NCI-H2227 treated with DMSO at 0.1 percent for 48 hours (cell line): ENCODE data around the gene KIAA0232.
"Not testable (repeated sequence)": the region's sequence is repeated elsewhere in the genome, so short reads cannot be mapped to it uniquely, and the experiment has no call there.

Source experiments
- DNase-seq: peaks from one replicate; lab custom pipeline; 2025; lab: John Stamatoyannopoulos, UW

Gene KIAA0232

DNA sequence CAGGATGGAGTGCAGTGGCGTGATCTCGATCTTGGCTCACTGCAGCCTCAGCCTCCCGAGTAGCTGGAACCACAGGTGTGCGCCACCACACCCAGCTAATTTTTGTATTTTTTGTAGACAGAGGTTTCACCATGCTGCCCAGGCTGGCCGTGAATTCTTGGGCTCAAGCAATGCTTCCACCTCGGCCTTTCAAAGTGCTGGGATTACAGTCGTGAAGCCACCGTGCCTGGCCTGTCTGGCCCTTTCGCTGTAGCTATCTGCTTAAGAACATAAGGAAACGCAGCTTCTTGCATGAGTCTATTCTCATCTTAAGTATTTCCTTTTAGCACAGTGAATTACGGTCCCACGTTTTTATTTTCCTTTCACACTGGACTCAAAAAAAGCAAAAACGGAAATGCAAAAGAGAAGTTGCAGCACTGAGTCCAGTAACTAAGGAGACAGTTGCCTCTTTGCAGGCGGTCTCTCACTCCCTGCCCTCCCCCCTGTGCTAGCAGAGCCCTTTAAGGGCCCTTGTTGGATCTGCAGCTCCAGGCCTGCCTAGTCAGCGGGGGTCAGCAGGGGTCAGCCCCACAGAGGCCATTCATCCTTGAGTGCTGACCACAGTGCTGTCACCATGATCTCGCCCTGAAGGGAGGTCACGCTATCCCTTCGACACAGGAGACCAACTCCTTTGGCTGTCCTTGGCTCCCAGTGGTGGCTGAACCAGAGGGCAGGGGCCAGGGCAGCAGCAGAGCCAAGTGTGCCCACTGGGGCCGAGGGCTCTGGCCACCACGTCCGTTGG is 105.3 kb downstream of the KIAA0232 start:
- no peak for DNase-seq

DNA sequence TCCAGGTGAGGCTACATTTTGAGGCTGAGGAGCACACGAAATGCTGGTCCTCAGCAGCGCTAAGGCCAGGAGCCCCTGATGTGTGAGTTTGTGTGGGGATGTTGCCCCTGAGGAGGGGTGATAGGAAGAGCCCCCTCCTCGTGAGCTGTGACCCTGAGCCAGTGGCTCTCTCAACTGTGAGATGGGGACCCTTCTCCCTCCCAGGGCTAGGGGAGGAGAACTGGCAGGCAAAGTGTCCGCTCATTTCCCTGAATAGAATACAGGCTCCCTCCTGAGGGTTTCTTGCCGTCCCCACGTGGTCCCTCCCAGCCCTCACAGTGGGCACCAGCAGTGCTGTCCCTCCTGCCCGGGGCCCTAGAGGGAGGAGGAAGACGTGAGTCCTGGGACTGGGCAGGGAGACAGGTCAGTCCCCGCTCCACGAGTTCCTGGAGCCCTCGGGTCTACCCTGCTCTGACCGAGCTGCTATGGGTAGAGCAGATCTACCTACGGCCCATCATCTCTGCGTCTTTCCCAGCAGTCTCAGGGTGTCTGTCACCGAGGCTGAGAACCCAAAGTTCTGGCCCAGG is 106.1 kb downstream of the KIAA0232 start:
- no peak for DNase-seq

DNA sequence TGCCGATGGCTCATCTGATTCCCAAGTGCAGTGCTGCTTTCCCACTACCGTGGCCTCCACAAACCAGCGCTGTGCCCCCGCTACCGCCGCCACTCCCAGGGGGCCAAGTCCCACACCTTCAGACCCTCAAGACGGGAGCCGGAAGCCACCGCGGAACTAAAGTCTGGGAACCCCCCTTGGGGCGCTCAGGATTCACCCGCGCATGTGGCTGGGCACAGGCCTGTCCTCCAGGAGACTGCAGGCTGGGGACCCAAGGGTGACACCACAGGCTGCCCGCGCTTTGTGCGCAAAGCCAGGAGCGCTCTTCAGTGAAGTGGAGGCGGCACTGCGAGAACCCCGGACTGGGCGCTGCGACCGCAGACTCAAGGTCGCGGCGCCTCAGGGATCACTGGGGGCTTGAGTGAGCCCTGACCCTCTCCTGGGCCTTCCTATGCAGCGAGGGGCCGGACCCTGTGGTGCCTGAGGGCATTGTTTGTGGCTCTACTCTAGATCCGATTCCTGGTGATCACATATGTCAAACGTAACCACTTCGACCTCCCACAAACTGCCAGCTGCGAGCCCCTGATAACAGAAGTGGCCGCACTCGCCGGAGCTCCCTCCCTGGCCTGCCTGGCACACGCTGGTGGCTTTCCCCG is 106.7 kb downstream of the KIAA0232 start:
- DNase-seq: no peak

DNA sequence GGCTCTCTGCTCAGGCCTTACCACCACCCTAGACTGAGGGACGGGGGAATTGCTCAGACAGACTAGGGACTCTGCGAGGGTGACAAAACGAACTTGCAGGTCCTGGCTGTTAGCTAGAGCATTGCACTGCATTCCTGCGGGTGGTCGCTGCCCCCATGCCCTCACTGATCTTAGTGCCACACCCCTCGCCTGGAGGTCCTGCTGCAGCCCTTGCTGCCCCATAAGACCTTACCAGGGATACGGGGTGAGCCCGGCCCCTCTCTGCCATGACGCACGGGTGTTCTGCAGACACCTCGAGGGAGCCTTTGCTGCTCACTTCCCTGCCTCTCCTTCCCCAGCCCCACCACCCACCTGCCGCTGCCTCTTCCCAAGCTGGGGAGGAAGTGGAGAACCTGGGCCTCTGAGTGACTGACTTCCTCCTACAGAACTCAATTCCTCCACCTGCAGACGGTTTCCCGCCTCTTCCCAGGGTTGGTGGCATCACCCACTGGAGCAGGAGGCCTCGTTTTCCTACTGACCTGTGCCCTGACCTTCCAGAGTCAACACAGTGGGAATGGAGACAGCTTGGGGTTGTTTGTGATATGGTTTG is 107.3 kb downstream of the KIAA0232 start:
- no peak for DNase-seq

DNA sequence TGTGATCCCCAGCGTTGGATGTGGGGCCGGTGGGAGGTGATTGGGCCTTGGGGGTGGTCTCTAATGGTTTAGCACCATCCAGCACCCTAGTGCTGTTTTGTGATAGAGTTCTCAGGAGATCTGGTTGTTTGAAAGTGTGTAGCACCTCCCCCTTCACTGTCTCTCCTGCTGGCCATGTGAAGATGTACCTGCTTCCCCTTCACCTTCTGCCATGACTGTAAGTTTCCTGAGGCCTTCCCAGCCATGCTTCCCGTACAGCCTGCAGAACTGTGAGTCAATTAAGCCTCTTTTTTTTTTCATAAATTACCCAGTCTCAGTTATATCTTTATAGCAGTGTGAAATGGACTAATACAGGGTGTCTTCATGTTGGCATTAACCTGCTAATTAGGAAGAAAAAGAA is 107.8 kb downstream of the KIAA0232 start:
- no peak for DNase-seq

DNA sequence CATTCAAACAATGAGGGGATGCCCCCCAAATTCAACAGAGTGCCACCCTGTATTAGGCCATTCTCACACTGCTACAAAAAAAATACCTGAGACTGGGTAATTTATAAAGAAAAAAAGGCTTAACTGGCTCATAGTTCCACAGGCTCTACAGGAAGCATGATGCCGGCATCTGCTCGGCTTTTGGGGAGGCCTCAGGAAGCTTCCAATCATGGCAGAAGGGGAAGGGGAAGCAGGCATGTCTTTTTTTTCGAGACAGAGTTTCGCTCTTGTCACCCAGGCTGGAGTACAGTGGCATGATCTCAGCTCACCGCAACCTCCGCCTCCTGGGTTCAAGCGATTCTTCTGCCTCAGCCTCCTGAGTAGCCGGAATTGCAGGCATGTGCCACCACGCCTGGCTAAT is 108.4 kb downstream of the KIAA0232 start:
- not testable (repeated sequence) for DNase-seq

DNA sequence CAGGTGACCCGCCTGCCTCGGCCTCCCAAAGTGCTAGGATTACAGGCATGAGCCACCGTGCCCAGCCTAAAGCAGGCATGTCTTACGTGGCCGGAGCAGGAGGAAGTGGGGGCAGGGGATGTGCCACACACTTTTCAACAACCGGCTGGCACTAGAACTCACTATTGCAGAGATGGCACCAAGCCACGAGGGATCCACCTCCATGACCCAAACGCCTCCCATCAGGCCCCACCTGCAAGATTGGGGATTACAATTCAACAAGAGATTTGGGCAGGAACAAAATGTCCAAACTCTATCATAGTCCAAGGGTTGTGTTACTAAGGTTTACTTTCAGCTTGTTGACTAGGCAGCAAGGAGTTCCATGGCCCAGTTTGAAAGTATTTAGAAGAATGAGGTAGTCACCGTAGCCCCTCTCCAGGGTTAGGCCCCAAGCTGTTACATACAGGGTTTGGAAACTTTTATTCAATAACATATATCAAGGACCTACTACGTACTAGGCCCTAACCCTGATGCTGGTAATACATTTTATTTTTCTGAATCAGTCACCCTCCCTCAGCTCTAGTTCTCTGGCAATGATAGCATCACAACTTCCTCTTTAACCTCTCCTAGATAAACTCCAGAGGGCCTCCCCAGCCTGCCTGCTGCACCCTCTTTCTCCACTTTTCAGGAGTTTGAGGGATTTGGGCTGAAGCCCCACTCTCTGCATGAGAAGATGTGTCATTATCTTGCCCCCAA is 109.1 kb downstream of the KIAA0232 start:
- DNase-seq: no peak

DNA sequence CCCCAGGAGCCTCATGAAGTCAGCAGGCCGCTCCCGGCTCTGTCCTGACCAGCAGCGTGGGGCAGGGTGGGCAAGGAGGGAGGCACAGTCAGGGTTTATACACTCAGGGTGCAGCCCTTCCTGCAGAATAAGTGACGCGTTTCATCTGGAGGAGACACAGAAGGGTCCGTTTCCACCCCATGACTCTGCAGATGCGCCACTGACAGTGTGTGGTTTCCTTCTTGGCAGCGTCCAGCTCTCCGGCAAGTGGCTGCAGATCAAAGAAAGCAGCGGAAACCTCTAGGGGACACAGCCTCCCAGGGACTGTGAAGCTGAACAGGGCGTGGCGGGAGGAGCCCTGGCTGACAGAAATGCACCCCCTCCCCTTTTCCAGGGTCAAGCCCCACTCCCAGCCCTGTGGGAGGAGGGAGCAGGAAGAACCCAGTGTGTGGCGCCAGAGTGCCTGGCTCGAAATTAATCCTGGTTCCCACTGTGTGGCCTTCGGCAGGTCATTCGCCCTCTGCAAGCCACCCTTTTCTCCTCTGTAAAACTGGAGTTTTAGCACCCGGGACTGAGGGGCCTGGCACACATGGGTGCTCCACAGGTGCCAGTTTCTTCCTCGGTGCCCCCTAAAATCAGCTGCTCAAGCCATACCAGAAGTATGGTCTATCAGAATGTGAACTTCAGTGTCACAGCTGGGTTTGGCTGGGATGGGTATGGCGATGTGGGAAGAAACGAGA is 109.8 kb downstream of the KIAA0232 start:
- peak; percentile 10 for DNase-seq

DNA sequence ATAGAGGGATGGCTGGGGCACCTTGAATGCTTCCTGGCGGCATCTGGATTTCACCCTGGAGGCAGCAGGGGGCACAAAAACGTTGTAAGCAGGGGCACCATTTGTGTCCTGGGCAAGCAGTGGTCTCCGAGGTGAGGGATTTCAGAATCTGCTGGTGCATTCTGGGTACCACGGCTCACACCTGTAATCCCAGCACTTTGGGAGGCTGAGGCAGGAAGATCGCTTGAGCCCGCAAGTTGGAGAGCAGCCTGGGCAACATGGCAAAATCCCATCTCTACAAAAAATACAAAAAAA is 110.3 kb downstream of the KIAA0232 start:
- DNase-seq: no peak

DNA sequence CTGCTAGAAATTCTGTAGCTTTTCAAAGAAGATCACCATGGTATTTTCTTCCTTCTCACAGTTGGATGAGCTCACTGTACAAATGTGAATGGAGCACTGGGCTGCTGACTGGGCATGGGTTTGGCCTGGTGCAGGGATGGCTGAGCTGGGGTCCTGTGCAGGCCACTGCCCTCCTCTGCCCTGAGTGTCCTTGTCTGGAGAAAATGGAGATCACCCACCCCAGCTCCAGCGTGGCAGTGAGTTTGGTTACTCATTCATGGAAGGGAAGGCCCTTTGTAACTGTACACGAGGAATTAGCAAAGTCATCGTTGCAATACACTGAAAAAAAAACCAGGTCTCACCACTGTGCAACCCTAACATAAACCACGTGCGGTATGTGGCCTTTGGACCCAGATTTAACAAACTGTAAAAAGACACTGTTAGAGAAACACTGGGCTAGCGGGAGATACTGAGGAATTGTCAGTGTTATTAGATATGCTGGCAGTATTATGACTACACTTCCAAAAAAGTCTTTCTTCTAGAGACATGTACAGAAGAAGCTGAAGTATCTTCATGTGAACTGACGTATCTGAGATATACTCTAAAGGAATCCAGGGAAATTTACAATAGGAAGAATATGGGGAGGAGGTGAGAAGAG is 111.0 kb downstream of the KIAA0232 start:
- no peak for DNase-seq

DNA sequence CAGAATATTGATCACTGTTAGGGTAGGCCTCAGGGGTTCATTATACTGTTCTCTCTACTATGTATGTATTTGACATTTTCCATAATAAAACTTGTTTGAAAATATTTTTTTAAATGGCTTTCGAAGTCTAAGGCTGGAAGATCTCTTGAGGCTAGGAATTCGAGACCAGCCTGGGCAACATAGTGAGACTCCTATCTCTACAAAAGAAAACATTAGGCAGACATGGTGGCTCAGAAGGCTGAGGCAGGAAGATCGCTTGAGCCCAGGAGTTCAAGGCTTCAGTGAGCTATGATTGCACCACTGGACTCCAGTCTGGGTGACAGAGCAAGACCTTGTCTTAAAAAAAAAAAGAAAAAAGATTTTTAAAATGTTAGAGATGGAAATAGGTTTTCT is 111.6 kb downstream of the KIAA0232 start:
- DNase-seq: no peak

DNA sequence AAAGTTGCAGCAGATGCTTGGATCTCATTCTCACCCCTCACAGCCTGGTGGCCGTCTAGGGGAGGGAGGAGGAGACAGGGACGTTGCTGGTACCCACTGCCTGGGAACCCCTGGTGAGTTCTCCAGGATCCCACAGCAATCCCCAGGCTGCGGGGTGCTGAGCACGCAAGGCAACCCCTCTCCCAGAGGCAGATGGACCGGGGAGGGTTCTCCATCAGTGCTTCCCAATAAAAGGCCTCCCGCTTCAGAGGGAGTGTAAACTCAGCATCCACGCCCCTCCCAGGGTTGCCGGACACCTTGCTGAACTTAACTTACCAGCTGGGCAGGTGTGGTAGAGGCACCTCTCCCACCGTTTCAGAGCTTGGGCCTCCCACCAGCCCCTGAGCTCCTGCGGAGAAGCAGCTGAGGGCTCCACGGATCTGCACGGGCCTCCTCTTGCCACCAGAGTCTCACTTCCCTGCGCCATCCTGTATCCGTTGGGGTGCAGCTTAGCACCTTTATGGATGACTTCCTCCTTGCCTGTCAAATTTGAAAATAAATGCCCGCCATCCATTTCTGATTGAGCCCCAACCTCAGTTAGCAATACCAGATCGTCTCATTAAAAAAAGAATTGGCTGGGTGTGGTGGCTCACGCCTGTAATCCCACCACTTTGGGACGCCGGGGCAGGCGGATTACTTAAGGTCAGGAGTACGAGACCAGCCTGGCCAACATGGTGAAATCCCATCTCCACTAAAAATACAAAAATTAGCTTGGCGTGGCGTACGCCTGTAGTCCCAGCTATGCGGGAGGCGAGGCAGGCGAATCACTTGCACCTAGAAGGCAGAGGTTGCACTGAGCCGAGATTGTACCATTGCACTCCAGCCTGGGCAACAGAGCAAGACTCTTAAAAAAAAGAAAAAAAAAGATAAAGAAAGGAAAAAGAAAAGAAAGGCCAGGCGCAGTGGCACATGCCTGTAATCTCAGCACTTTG is 112.3 kb downstream of the KIAA0232 start:
- no peak for DNase-seq

DNA sequence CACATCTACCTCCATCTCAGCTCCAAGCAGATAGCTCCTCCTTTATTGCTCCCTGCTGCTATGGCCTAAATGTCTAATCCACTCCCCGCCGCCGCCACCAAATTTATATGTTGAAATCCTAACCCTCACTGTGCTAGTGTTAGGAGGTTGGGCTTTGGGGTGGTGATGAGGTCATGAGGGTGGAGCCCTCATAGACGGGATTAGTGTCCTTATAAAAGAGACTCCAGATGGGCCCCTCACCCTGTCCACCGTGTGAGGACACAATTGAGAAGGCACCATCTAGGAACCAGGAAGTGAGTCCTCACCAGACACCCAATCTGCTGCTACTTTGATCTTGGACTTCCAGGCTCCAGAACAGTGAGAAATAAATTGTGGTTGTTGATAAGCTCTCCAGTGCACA is 113.5 kb downstream of the KIAA0232 start:
- no peak for DNase-seq

DNA sequence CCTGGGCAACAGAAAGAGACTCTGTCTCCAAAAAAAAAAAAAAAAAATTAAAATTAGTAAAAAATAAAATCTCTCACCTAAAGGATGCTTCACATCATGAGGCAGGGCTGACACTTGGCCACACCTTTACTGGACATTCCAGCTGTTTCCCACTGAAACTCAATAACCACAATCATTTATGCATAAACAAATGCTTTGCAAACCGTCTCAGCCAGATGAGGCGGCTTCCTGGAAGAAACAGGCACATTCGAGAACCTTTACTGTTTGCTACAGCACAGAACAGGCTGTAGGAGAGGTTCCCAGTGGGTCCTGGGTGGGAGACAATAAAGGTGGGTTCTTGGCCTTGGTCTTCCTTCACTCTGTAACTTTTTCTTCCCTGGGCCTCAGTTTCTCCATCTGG is 116.2 kb downstream of the KIAA0232 start:
- no peak for DNase-seq

DNA sequence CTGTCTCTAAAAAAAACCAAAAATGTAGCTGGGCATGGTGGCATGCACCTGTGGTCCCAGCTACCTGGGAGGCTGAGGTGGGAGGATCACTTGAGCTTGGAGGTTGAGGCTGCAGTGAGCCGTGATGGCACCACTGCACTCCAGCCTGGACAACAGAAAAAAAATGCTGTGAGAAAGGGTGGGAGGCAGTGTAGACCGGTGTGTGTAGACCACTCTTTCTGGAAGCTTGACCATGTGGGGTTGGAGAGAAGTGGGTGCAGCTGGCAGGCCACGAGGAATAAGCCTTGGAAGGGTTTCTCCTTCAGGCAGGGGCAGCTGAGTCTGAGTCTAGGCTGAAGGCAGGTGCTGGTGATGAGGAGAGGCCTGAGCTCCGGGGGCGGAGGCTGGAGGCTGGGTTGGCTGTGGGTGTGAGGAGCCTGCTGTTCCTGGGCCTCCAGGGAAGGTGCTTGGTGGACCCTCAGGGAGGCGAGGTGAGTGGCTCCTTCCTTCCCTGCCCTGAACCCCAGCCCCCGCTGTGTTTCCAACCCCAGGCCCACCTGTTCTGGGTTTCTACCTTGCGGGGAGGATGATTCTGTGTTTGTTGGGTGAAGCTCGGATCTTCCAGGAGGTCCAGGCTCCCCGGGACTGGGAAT is 117.8 kb downstream of the KIAA0232 start:
- no peak for DNase-seq

DNA sequence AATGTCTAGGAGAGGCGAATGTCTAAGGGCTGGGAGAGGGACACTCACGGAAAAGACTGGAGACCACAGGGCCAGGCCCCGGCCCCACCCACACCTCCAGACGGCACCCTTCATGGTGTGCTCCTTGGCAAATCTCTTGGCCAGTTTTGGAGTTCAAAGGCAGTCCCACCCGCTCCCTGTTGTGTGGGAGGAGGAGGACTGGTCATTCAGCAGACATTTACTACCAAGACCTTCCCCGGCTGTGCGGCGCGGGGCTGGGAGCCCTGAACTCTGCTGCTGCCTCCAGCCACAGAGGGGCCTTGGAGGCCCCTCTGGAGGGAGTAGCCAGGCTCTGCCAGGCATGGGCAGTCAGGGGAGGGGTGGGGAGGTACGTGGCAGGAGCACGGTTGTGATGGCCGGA is 118.4 kb downstream of the KIAA0232 start:
- DNase-seq: no peak

DNA sequence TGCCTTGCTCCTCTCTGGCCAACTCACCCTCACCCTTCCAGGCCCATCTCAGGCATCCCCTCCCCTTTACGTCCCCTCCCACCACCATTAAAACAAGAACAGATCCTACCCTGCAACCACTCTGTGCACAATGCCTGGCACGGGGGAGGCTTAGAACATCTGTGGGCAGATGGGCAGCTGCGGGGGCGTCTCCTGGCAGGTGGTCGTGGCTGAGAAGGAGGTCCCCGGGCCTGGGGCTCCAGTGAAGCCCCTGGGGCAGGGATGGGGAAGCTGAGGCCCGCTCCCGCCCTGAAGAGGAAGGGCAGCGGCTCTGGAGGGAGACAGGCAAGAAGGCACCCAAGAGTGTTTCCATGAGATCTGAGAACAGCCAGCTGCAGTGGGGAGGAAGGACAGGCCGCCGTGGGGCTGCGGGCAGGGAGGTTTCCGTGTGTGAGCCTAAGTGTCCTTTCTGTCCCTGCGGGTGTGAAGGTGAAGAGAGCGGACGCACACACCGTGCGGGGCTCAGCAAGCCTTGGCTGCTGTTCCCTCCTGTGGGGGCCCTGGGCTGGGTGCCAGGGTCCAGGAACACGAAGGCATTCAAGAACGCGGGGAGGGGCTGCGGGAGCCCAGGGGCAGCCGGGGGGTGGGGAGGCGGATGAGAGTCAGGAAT is 119.3 kb downstream of the KIAA0232 start:
- no peak for DNase-seq

DNA sequence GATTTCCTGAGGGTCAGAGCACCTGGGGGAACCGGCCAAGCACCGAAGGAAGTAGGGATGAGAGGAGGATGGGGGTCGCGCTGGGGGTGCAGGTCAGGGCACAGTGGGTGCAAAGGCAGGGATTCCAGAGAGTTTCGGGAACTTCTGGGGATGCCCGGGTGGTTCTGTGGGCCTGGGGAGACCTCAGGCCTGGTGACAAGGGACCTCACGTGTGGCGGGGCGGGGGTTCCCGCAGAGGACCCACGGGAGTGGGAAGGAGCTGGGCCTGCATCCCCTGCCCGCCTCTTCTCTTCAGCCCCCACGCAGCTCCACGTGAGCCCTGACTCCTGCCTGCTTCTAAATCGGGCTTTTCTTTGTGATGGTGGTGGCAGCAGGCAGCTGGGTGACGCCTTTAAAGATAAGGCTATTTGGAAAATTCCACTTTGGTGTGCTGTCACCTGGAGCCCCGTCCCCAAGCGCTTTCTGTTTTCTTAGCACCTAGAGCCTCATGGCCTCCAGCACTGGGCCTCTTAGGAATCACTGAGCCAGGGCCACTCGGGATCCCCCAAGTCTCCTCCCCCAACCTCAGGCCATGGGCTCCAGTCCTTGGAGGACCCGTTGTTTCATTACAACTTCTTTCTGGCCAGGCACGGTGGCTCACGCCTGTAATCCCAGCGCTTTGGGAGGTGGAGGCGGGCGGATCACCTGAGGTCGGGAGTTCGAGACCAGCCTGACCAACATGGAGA is 120.0 kb downstream of the KIAA0232 start:
- DNase-seq: no peak
